AG09319 (cell line): ENCODE data around the gene SH2D4B.
A peak's percentile ranks its signal among the peaks of the same experiment; 100 is the strongest.

Source experiments
- DNase-seq: peaks from one replicate; pipeline ENCODE4 v3.0.0-alpha.2; 2010; ENCODE audit warnings: low read depth; ENCODE audit errors: extremely low read depth
- TF ChIP-seq, protein P1 (sequence below): IDR thresholded peaks from 2 replicates; pipeline ENCODE4 v1.5.1; 2011; ENCODE audit warnings: low read depth, mild to moderate bottlenecking, inconsistent platforms, low read length, moderate library complexity

The SH2D4B gene

GRCh38 chr10:80496555-80497172 is 41.0 kb upstream of the SH2D4B start:
- no peak for DNase-seq
- TF ChIP-seq, protein P1, sequence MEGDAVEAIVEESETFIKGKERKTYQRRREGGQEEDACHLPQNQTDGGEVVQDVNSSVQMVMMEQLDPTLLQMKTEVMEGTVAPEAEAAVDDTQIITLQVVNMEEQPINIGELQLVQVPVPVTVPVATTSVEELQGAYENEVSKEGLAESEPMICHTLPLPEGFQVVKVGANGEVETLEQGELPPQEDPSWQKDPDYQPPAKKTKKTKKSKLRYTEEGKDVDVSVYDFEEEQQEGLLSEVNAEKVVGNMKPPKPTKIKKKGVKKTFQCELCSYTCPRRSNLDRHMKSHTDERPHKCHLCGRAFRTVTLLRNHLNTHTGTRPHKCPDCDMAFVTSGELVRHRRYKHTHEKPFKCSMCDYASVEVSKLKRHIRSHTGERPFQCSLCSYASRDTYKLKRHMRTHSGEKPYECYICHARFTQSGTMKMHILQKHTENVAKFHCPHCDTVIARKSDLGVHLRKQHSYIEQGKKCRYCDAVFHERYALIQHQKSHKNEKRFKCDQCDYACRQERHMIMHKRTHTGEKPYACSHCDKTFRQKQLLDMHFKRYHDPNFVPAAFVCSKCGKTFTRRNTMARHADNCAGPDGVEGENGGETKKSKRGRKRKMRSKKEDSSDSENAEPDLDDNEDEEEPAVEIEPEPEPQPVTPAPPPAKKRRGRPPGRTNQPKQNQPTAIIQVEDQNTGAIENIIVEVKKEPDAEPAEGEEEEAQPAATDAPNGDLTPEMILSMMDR, result no peak

- TF ChIP-seq, protein P1, result no peak
- peak; percentile 41 for DNase-seq
Measured at GRCh38 chr10:80497187-80498077, 40.3 kb upstream of the SH2D4B start.

DNA sequence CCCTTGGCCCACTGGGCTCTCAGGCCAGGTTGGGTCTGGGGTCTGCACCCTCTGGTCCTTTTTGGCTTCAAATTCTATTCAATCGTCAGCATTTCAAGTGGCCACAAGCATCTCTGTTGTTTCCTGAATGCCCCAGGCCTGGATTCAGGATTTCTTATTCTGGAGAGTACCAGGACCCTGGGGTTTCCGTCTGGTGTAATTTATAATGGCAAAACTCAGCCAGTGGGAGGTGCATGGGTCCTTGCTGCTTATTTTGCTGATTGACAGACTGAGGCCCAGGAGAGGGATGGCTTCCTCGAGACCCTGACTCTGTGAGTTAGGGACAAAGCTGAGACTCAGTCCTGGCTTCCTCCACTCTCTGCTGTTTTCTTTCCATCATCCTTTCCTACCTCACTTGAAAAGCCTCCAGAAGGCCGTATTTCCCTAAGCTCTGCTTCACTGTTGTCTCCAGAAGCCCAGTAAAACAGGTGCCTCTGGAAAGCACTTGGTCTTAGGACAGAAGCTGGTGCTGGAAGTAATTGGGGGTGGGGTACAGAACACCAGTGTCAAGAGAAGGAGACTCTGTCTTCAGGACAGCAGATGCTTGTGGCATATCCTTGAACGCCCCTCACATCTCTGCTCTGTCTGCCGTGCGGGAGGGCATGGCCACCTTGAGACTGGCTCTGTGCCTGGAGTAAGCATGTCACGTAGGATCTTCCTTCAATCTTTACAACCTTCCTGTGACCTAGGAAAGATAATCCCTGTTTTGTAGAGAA is 39.4 kb upstream of the SH2D4B start:
- TF ChIP-seq, protein P1, result no peak
- no peak for DNase-seq

DNA sequence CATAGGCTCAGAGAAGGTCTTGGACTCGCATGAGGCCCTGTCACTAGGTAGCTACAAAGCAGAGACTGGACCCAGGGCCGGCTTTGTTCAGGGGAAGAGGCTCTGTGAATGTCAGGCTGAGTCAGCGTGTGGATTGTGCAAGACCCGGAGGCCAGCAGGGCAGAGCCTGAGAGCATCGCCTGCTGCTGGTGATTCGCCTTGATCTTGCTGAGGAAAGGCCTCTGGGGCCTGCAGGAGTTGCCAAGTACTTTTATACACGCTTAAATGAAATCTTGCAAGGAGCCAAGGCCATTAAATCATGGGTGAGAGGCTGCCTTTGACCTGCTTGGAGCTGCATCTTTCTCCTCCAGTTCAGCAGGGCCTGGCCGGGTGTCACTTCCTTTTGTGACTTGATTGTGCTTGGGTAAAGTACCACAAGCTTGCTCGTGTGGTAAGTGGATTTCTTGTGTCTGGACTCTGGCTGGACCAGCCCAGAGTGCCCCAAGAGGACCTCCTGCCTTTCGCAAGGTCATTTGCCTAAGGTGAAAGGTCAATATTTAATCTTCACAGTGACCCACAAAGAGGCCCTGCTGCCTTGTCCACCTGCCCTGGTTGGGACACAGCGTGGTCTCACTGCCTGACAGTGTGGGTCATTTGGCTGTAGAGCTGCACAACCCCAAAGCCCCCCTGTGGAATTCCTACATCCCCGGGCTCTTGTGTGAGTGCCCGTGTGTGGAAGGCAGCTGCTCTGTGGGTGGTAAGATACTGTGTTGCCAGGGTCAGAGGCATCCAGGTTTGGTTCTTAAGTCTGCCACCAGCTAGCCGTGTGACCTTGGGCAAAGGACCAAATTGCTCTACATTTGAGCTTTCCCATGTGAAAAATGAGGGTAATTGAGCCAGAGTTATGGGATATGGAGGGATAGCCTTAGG is 38.6 kb upstream of the SH2D4B start:
- DNase-seq, result peak; percentile 95

DNA sequence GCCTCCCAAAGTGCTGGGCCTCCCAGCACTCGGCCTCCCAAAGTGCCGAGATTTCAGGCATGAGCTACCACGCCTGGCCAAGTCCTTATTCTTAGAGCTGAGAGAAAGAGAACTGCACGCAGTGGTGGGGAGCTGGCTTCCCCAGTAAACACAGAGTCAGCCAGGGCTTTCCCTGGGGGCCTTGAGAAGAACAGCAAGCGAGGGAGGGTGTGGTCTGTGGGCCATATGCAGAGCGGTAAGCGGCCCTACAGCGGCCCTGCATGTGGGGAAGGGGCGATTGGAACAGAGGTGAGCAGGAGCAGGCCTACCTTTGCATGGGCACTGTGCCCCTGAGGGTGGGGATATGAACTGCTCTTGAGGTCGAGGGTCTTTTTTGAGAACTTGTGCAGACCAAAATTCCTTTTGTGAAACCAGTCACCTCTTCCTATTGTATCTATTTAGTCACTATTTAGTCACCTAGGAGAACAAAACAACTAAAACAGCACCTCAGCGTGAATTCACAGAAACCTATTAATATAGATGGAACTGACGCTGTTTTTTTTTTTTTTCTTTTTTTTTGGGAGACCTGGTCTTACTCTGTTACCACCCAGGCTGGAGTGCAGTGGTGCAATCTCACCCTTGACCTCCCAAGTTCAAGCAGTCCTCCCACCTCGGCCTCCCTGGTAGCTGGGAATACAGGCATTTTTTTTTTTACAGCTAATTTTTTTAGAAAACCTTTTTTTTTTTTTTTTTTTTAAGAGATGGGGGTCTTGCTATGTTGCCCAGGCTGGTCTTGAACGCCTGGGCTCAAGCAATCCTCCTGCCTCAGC is 36.9 kb upstream of the SH2D4B start:
- DNase-seq, result no peak
- TF ChIP-seq, protein P1, result no peak

More for the DNA sequence above, 38.6 kb upstream of the SH2D4B start:
- TF ChIP-seq, protein P1, result peak; percentile 17

DNA sequence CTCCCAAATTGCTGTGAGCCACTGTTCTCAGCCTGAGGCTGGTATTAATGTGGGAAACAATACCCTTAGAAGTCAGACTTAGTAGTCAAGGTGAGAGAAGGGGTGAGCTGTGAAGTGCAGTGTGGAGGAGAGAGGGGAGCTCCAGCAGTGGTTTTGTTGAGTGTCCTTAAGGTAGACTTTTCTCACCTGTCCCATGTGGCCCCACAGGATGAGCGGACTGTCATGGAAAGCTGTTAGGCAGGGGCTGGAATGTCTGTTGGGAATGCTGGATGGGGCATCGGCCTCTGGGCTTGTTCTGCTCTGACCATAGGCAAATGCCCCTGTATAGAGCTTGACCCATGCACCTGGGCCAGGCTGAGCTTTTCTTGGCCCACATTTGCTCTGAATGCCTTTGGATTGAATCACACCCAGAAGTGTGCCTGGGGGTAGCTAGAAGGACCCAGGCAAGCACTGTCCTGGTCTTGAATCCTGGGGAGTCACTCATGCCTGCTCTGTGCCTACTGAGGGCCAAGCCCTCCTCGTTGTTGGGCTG is 36.3 kb upstream of the SH2D4B start:
- no peak for DNase-seq

More for the DNA sequence above, 36.3 kb upstream of the SH2D4B start:
- TF ChIP-seq, protein P1, result no peak
